ENCODE measurements around the gene OSBPL5. TPM values are rescaled to one million over a fixed set of nuclear protein-coding genes. Genes with fewer than 3 reads are reported as not detected.
A peak's percentile ranks its signal among the peaks of the same experiment; 100 is the strongest.

Gene OSBPL5
- total and polyA plus RNA-seq, 9 of the 15 experiments (the other 6 are each of a cell fraction or from before 2014, with no cell fraction given) = 0.06 to 14.8 (median 3.2) TPM

GRCh38 chr11:3167143-3168119 is 2.3 kb upstream of the OSBPL5 start:
- intact Hi-C loops (cut with micrococcal nuclease) = loop anchor here (2.0 to 10.0 kb wide), 2 partner anchors 49 to 53 kb away; no protein-coding TSS in a partner anchor
- POLR2A ChIA-PET = no interaction called here
- 68% methylated on average over 18 of the region's 20 CpGs for WGBS (ENCODE audit: insufficient coverage, low coverage, missing lambda C conversion rate)
- CTCF ChIA-PET (ENCODE audit: low intra/inter-chr PET ratio) = no interaction called here
- in situ Hi-C loops (cut with MboI) = no loop called here
- peaks cover 20% of the 10 kb centered on the region for H3K79me2 ChIP-seq (ENCODE audit: control insufficient read depth, insufficient read depth, low read length)
- peaks cover 3% of the 10 kb centered on the region for H3K9me1 ChIP-seq (ENCODE audit: control insufficient read depth, insufficient read depth, low read length)
- peaks cover 4% of the 10 kb centered on the region for H4K20me1 ChIP-seq (replicated peaks; ENCODE audit: control insufficient read depth, insufficient read depth, low read length)
- no peak overlapping the region for H3K27ac ChIP-seq (ENCODE audit: extremely low read depth, low read depth, low read length)
- H3K9me3 ChIP-seq (replicated peaks; ENCODE audit: control insufficient read depth, insufficient read depth, low read depth, low read length) = no peaks in the 10 kb centered on the region
- DNase-seq (ENCODE audit: extremely low read depth in 1 of 4, low spot score in 3 of 4) = no peak
- no peak for ATAC-seq
- peak overlapping the region in 1 of 2 experiments; percentile 11; a peak in 2 of 4 replicates for H3K9ac ChIP-seq (ENCODE audit: insufficient read depth in 1 of 2, low read depth in 2 of 2, low read length in 2 of 2)
- TF ChIP-seq TFAP4 (CRISPR knock-in tag; IDR thresholded peaks at IDR 0.05; ENCODE audit: borderline replicate concordance) = 0 out of 2 replicates have a peak, but pooled peaks have one; percentile 19
- no peak for TF ChIP-seq NR2C2 (CRISPR knock-in tag; IDR thresholded peaks at IDR 0.05)
- TF ChIP-seq NR2C2 (tag; IDR thresholded peaks at IDR 0.05) = peak; percentile 8; the same call in 1 of the 2 replicates
- TF ChIP-seq SNAPC5 (CRISPR knock-in tag; IDR thresholded peaks at IDR 0.05) = no peak
- H3K36me3 ChIP-seq (ENCODE audit: control insufficient read depth, insufficient read depth, low read length) = no peaks in the 10 kb centered on the region
- H3K4me3 ChIP-seq = no peak overlapping the region
- H3K27me3 ChIP-seq (ENCODE audit: control insufficient read depth in 2 of 2, insufficient read depth in 2 of 2, low read length in 2 of 2) = no peaks in the 10 kb centered on the region
- peaks cover 41 to 84% of the 10 kb centered on the region in 2 experiments for H3K4me1 ChIP-seq (replicated peaks in 1 of 2; ENCODE audit: control insufficient read depth in 2 of 2, insufficient read depth in 2 of 2, low read length in 2 of 2)
- H3K4me2 ChIP-seq (ENCODE audit: insufficient read depth, low read length) = no peak overlapping the region
- BruUV-seq (replicated peaks) = no TSS peak
- no peak for FAIRE-seq
- no peak overlapping the region for H2AFZ ChIP-seq (ENCODE audit: low read depth, low read length)
